ENCODE data around the gene TMEM242. TPM values are rescaled to one million over a fixed set of nuclear protein-coding genes. Genes with fewer than 3 reads are reported as not detected.

The TMEM242 gene
- total and polyA plus RNA-seq, 8 donors, result 10.9 to 15.2 (median 12.8) TPM

DNA sequence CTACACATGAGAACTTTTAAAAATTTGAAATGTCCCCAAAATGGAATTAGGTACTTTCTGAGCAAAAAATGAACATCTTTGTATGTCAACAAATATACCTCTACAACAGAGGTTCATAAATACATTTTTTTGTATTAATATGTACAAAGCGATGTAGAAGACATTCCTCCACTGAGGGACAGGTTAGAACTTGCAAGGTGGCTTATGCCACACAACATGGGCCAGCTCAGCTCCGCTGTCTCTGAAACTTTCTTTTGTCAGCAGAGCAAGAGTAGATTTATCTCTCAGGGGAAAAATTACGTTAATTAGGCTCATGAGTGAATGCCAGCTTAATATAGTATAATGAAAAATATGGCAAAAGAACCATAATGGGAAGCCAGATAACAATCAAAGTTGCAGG is 10.6 kb upstream of the TMEM242 start:
- TF ChIP-seq, protein P1, sequence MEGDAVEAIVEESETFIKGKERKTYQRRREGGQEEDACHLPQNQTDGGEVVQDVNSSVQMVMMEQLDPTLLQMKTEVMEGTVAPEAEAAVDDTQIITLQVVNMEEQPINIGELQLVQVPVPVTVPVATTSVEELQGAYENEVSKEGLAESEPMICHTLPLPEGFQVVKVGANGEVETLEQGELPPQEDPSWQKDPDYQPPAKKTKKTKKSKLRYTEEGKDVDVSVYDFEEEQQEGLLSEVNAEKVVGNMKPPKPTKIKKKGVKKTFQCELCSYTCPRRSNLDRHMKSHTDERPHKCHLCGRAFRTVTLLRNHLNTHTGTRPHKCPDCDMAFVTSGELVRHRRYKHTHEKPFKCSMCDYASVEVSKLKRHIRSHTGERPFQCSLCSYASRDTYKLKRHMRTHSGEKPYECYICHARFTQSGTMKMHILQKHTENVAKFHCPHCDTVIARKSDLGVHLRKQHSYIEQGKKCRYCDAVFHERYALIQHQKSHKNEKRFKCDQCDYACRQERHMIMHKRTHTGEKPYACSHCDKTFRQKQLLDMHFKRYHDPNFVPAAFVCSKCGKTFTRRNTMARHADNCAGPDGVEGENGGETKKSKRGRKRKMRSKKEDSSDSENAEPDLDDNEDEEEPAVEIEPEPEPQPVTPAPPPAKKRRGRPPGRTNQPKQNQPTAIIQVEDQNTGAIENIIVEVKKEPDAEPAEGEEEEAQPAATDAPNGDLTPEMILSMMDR (IDR thresholded peaks at IDR 0.05), result no peak
- H3K27me3 ChIP-seq, result peaks cover 0 to 16% of the 10 kb centered on the region in 2 donors
- no peaks in the 10 kb centered on the region for H3K9me3 ChIP-seq
- H3K4me1 ChIP-seq, result no peaks in the 10 kb centered on the region
- intact Hi-C loops (cut with DNase I), result no loop called here
- no peak for DNase-seq
- no peaks in the 10 kb centered on the region for H3K36me3 ChIP-seq
- no peak for ATAC-seq
- no peak overlapping the region for H3K27ac ChIP-seq
- no peak overlapping the region for H3K4me3 ChIP-seq

DNA sequence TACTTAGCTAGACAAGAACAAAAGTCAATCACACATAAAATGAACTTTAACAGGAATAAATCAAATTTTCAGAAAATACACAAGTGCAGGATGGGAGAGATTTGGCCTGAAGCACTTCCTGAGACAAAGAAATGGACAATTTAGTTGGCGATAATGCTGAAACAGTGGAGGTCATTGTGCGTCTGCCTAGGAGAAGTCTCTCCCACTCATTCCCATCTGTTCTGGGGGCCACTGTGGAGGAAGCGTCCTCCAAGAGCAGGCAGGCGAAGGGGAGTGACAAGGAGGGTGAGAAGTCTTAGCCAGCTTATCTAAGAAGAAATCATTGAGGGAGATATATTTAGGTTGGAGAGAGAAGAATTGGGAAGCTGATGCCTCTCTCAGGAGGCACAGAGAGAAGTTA is 10.2 kb upstream of the TMEM242 start:
- ATAC-seq, result no peak
- Histone ChIP-seq H3K4me3 (no peak overlapping the region), H3K9me3 (no peaks in the 10 kb centered on the region), H3K36me3 (no peaks in the 10 kb centered on the region), H3K27ac (no peak overlapping the region), H3K27me3 (peaks cover 0 to 16% of the 10 kb centered on the region in 2 donors), H3K4me1 (no peaks in the 10 kb centered on the region)
- intact Hi-C loops (cut with DNase I), result no loop called here
- no peak for DNase-seq
- TF ChIP-seq, protein P1 (IDR thresholded peaks at IDR 0.05), result no peak

DNA sequence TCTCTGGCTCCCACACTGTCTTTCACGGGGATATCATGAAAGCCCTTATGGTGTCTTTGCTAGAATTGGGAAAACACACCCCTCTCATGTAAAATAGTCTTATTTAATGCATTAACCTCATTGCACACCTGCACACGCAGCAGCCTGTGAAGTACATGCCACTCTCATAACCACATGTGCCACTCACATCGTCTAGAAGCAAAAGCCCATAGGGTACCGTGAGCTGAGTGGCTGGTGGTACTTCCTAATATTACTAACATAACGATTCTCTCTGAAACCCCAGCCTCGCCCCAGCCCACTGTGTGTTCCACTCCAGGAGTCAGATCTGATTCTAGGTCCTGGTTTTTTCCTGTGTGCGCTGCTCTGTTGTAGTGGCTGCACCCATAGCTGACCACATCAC is 9.5 kb upstream of the TMEM242 start:
- no peak overlapping the region for H3K27ac ChIP-seq
- ATAC-seq (no peak), DNase-seq (no peak)
- no peak overlapping the region for H3K4me3 ChIP-seq
- H3K4me1 ChIP-seq, result no peaks in the 10 kb centered on the region
- TF ChIP-seq, protein P1 (IDR thresholded peaks at IDR 0.05), result no peak
- H3K9me3 ChIP-seq, result no peaks in the 10 kb centered on the region
- intact Hi-C loops (cut with DNase I), result no loop called here
- peaks cover 0 to 16% of the 10 kb centered on the region in 2 donors for H3K27me3 ChIP-seq
- H3K36me3 ChIP-seq, result no peaks in the 10 kb centered on the region

DNA sequence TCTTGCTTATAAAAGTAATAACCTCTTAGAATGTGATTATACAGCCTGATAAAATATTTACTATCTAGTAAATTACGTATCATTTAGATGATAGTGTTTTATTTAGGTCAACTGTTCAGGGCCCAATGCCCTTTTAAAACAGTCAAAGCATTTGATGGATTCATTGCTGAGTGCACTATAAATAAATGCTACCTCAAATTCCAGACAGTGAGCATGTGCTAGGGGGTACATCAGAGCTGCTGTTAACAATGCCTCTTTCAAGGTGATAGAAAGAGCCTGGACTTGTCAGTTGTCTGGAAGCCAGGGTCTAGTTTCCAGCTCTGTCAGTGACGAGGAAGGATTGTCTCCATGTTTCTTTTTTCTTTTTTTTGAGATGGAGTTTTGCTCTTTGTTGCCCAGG is 7.5 kb upstream of the TMEM242 start:
- TF ChIP-seq, protein P1 (IDR thresholded peaks at IDR 0.05), result no peak
- no peak for ATAC-seq
- H3K27me3 ChIP-seq, result peaks cover 0 to 25% of the 10 kb centered on the region in 2 donors
- no peak overlapping the region for H3K27ac ChIP-seq
- H3K4me1 ChIP-seq, result no peaks in the 10 kb centered on the region
- no peak for DNase-seq
- no peaks in the 10 kb centered on the region for H3K9me3 ChIP-seq
- intact Hi-C loops (cut with DNase I), result no loop called here
- H3K4me3 ChIP-seq, result no peak overlapping the region
- no peaks in the 10 kb centered on the region for H3K36me3 ChIP-seq

DNA sequence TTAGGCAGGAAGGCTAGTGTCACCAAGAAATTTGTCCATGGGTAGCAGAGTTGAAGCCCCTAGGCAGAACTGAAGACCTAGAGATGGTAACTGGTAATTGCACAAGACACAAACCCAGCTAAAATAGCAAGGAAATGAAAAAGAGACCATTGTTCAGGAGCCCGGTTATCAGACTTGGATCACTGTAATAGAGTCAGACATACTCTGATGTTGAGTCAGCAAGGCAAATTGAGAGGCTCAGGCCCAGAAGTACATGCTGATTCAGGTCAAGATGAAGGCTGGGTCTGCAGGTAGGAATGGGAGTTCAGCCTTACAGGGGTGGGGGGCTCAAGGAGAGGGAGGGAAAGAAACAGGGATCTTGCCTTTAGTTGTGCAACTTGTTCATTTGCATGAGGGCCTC is 6.5 kb upstream of the TMEM242 start:
- peaks cover 0 to 17% of the 10 kb centered on the region in 2 donors for H3K27me3 ChIP-seq
- intact Hi-C loops (cut with DNase I), result no loop called here
- H3K36me3 ChIP-seq, result no peaks in the 10 kb centered on the region
- DNase-seq, result no peak
- TF ChIP-seq, protein P1 (IDR thresholded peaks at IDR 0.05), result no peak
- no peaks in the 10 kb centered on the region for H3K9me3 ChIP-seq
- ATAC-seq, result no peak
- no peak overlapping the region for H3K27ac ChIP-seq
- no peak overlapping the region for H3K4me3 ChIP-seq
- no peaks in the 10 kb centered on the region for H3K4me1 ChIP-seq
